H9 (cell line): Measurements from ENCODE around the gene TTC28. TPM values are rescaled to one million over a fixed set of nuclear protein-coding genes. Genes with fewer than 3 reads are reported as not detected.

ENCODE experiments used
- DNase-seq: peaks from one replicate; pipeline ENCODE4 v3.0.0-alpha.2; 2017
- H2AFZ ChIP-seq: one replicate; pipeline ENCODE4 v1.6.1; 2013; ENCODE audit warnings: mild to moderate bottlenecking, low read length, control low read depth, moderate library complexity
- H2AK5ac ChIP-seq: 2 replicates; pipeline ENCODE4 v1.6.1; 2013; ENCODE audit warnings: low read length, control low read depth, mixed read lengths; ENCODE audit not compliant: insufficient read length
- H2BK120ac ChIP-seq: one replicate; pipeline ENCODE4 v1.6.1; 2013; ENCODE audit warnings: low read depth, mild to moderate bottlenecking, low read length, control low read depth, inconsistent platforms; ENCODE audit not compliant: poor library complexity, severe bottlenecking
- H2BK12ac ChIP-seq: 2 replicates; pipeline ENCODE4 v1.6.1; 2013; ENCODE audit warnings: low read length, control low read depth, mixed read lengths, low read depth; ENCODE audit not compliant: insufficient read length
- H2BK15ac ChIP-seq: 2 replicates; pipeline ENCODE4 v1.6.1; 2013; ENCODE audit warnings: low read depth, low read length, control low read depth
- H2BK20ac ChIP-seq: one replicate; pipeline ENCODE4 v1.6.1; 2013; ENCODE audit warnings: low read depth, mild to moderate bottlenecking, low read length, control low read depth, inconsistent platforms; ENCODE audit not compliant: poor library complexity, severe bottlenecking
- H2BK5ac ChIP-seq: 2 replicates; pipeline ENCODE4 v1.6.1; 2013; ENCODE audit warnings: low read length, control low read depth, mixed read lengths; ENCODE audit not compliant: insufficient read length
- H3K14ac ChIP-seq: 2 replicates; pipeline ENCODE4 v1.6.1; 2013; ENCODE audit warnings: low read length, control low read depth; ENCODE audit not compliant: insufficient read depth
- H3K18ac ChIP-seq: 2 replicates; pipeline ENCODE4 v1.6.1; 2013; ENCODE audit warnings: low read depth, mild to moderate bottlenecking, mixed read lengths, low read length, control low read depth; ENCODE audit not compliant: insufficient read length
- H3K23ac ChIP-seq: 2 replicates; pipeline ENCODE4 v1.6.1; 2013; ENCODE audit warnings: low read length, control low read depth, mixed read lengths, low read depth; ENCODE audit not compliant: insufficient read length
- H3K23me2 ChIP-seq: 2 replicates; pipeline ENCODE4 v1.6.1; 2013; ENCODE audit warnings: low read depth, mild to moderate bottlenecking, mixed read lengths, low read length, control low read depth; ENCODE audit not compliant: insufficient read length, poor library complexity, severe bottlenecking
- H3K27ac ChIP-seq: 2 replicates; pipeline ENCODE4 v1.5.1; 2013; ENCODE audit warnings: low read length, control low read depth, mixed read lengths, low read depth; ENCODE audit not compliant: insufficient read length
- H3K27me3 ChIP-seq: 2 replicates; pipeline ENCODE4 v1.6.1; 2013; ENCODE audit warnings: low read length, control low read depth, inconsistent platforms; ENCODE audit not compliant: insufficient read depth
- H3K4ac ChIP-seq: 2 replicates; pipeline ENCODE4 v1.6.1; 2013; ENCODE audit warnings: low read depth, mild to moderate bottlenecking, control low read depth, inconsistent platforms, low read length, moderate library complexity
- H3K4me1 ChIP-seq: 2 replicates; pipeline ENCODE4 v1.6.1; 2013; ENCODE audit warnings: low read length, control low read depth, inconsistent platforms; ENCODE audit not compliant: insufficient read depth
- H3K4me2 ChIP-seq: 2 replicates; pipeline ENCODE4 v1.6.1; 2013; ENCODE audit warnings: low read length, control low read depth, mixed read lengths; ENCODE audit not compliant: insufficient read length, insufficient read depth
- H3K56ac ChIP-seq: 2 replicates; pipeline ENCODE4 v1.6.1; 2013; ENCODE audit warnings: low read depth, mild to moderate bottlenecking, mixed read lengths, low read length, control low read depth; ENCODE audit not compliant: insufficient read length
- H3K79me1 ChIP-seq: 2 replicates; pipeline ENCODE4 v1.6.1; 2013; ENCODE audit warnings: low read depth, mild to moderate bottlenecking, moderate library complexity, low read length, control low read depth, inconsistent platforms; ENCODE audit not compliant: insufficient read depth, poor library complexity, severe bottlenecking
- H3K79me2 ChIP-seq: 2 replicates; pipeline ENCODE4 v1.6.1; 2013; ENCODE audit warnings: low read length, control low read depth, inconsistent platforms; ENCODE audit not compliant: insufficient read depth
- H3K9ac ChIP-seq: 2 replicates; pipeline ENCODE4 v1.6.1; 2013; ENCODE audit warnings: low read length, control low read depth, mixed read lengths; ENCODE audit not compliant: insufficient read length; ENCODE audit errors: extremely low read depth
- H3K9me3 ChIP-seq: one replicate; pipeline ENCODE4 v1.6.1; 2013; ENCODE audit warnings: low read depth, low read length, inconsistent platforms; ENCODE audit not compliant: control insufficient read depth
- H3T11ph ChIP-seq: one replicate; pipeline ENCODE4 v1.6.1; 2013; ENCODE audit warnings: mild to moderate bottlenecking, low read length, control low read depth, inconsistent platforms
- H4K20me1 ChIP-seq: one replicate; pipeline ENCODE4 v1.6.1; 2013; ENCODE audit not compliant: control insufficient read depth, insufficient read length, insufficient read depth
- H4K5ac ChIP-seq: 2 replicates; pipeline ENCODE4 v1.6.1; 2013; ENCODE audit warnings: low read depth, mild to moderate bottlenecking, mixed read lengths, low read length, control low read depth; ENCODE audit not compliant: insufficient read length
- H4K8ac ChIP-seq: replicated peaks from 2 replicates; pipeline ENCODE4 v1.6.1; 2013; ENCODE audit warnings: low read length, control low read depth, mixed read lengths, low read depth; ENCODE audit not compliant: insufficient read length
- H4K91ac ChIP-seq: 2 replicates; pipeline ENCODE4 v1.6.1; 2013; ENCODE audit warnings: low read depth, mild to moderate bottlenecking, moderate library complexity, mixed read lengths, low read length, control low read depth; ENCODE audit not compliant: insufficient read length
- H3K27ac Mint-ChIP-seq, 3 experiments: 2 replicates in 2 of 3; 3 replicates in 1 of 3; pipeline ENCODE4 v1.8.0; 2020 to 2021; ENCODE audit warnings: mixed read lengths in 3 of 3, mild to moderate bottlenecking in 1 of 3, moderate library complexity in 1 of 3
- H3K27me3 Mint-ChIP-seq: 2 replicates; pipeline ENCODE4 v1.8.0; 2021; ENCODE audit warnings: low read depth, mild to moderate bottlenecking, moderate library complexity, mixed read lengths
- H3K36me3 Mint-ChIP-seq, 3 experiments: 2 replicates in 2 of 3; 3 replicates in 1 of 3; pipeline ENCODE4 v1.8.0; 2020 to 2021; ENCODE audit warnings: low read depth in 3 of 3, mixed read lengths in 3 of 3; ENCODE audit not compliant: insufficient read depth in 1 of 3
- H3K4me1 Mint-ChIP-seq, 2 experiments: 2 replicates each; pipeline ENCODE4 v1.8.0; 2020; ENCODE audit warnings: mixed read lengths in 2 of 2
- H3K4me3 Mint-ChIP-seq, 2 experiments: 2 replicates in 1 of 2; 3 replicates in 1 of 2; pipeline ENCODE4 v1.8.0; 2020 to 2021; ENCODE audit warnings: mild to moderate bottlenecking in 2 of 2, mixed read lengths in 2 of 2, moderate library complexity in 1 of 2
- H3K9me3 Mint-ChIP-seq, 2 experiments: 2 replicates in 1 of 2; 3 replicates in 1 of 2; pipeline ENCODE4 v1.8.0; 2020; ENCODE audit warnings: mild to moderate bottlenecking in 2 of 2, mixed read lengths in 2 of 2, moderate library complexity in 1 of 2
- CTCF ChIP-seq: fragments of 200-600 bp; sonication (generic); conservative IDR thresholded peaks from 3 replicates; pipeline ENCODE4 v1.8.0; 2021; ENCODE audit warnings: antibody characterized with exemption, mild to moderate bottlenecking
- WGBS: extraction: QIAGEN DNeasy Blood & Tissue Kit; methylation state at CpG from one replicate; pipeline ENCODE4 v1.1.7; 2013; ENCODE audit warnings: missing lambda C conversion rate, low lambda C conversion rate, mixed read lengths; ENCODE audit not compliant: insufficient read length; ENCODE audit errors: extremely low coverage; 5-methylcytosine and 5-hydroxymethylcytosine counted together
- total RNA-seq: library from RNA; stranded (reverse); gene quantifications from 2 replicates; pipeline ENCODE4 v1.2.1, GENCODE V29; 2021

The TTC28 gene
- total RNA-seq, 1 experiment from 2014 or later, result 13.6 TPM

GRCh38 chr22:28442264-28442710 is 237.4 kb downstream of the TTC28 start:
- Histone ChIP-seq H2BK5ac (no peak overlapping the region), H2AFZ (peak overlapping the region; percentile 3), H3K79me2 (no peaks in the 10 kb centered on the region), H2BK20ac (no peak overlapping the region), H3K4me2 (peak overlapping the region; percentile 94), H3K18ac (peak overlapping the region; percentile 81), H2BK120ac (no peak overlapping the region), H3K23ac (no peak overlapping the region), H2AK5ac (no peak overlapping the region), H3K23me2 (peaks cover 10% of the 10 kb centered on the region), H4K91ac (no peak overlapping the region), H3K27ac (no peak overlapping the region), H2BK15ac (no peak overlapping the region), H4K20me1 (no peaks in the 10 kb centered on the region), H3K56ac (no peak overlapping the region), H3K4ac (no peak overlapping the region), H4K8ac (no peak overlapping the region), H3K4me1 (no peaks in the 10 kb centered on the region), H3K9ac (peak overlapping the region; percentile 73), H3K14ac (peak overlapping the region; percentile 80), H2BK12ac (no peak overlapping the region), H3K79me1 (no peaks in the 10 kb centered on the region), H4K5ac (no peak overlapping the region), H3K9me3 (no peaks in the 10 kb centered on the region), H3K27me3 (no peaks in the 10 kb centered on the region), H3T11ph (no peak overlapping the region)
- H3K4me3 Mint-ChIP-seq, result peak overlapping the region; percentile 80 to 89
- WGBS, result no CpG with 5 or more reads among the region's 23 CpGs
- no peaks in the 10 kb centered on the region for H3K27me3 Mint-ChIP-seq
- no peaks in the 10 kb centered on the region for H3K9me3 Mint-ChIP-seq
- no peaks in the 10 kb centered on the region for H3K36me3 Mint-ChIP-seq
- peaks cover 15 to 16% of the 10 kb centered on the region in 2 experiments for H3K4me1 Mint-ChIP-seq
- DNase-seq, result peak; percentile 86
- peak overlapping the region in 2 of 3 experiments; percentile 46 to 56; a peak in 2 of 7 replicates for H3K27ac Mint-ChIP-seq
- peak; percentile 88 for TF ChIP-seq CTCF
